Thymus (tissue), 11 donors: ENCODE results near the gene EYS. TPM values are rescaled to one million over a fixed set of nuclear protein-coding genes. Genes with fewer than 3 reads are reported as not detected.
"Not testable (repeated sequence)": the region's sequence is repeated elsewhere in the genome, so short reads cannot be mapped to it uniquely, and the experiment has no call there.

ENCODE experiments used
- DNase-seq, 9 donors: peaks; one replicate each; pipeline ENCODE4 v3.0.0-alpha.2; 2013; ENCODE audit warnings: low spot score in 9 of 9, low read depth in 6 of 9, missing footprints in 1 of 9
- H3K27ac ChIP-seq, 2 donors: one replicate each; pipeline ENCODE4 v1.5.1; 2013; ENCODE audit warnings: control low read depth in 1 of 2, low read depth in 1 of 2, low read length in 1 of 2, mild to moderate bottlenecking in 1 of 2, moderate library complexity in 1 of 2
- H3K27me3 ChIP-seq, 2 donors: one replicate each; pipeline ENCODE4 v1.5.1; 2013; ENCODE audit warnings: low read length in 1 of 2; ENCODE audit not compliant: control insufficient read depth in 2 of 2, insufficient read depth in 1 of 2
- H3K36me3 ChIP-seq, 2 donors: one replicate each; pipeline ENCODE4 v1.5.1; 2013; ENCODE audit warnings: low read length in 1 of 2, mild to moderate bottlenecking in 1 of 2, moderate library complexity in 1 of 2; ENCODE audit not compliant: control insufficient read depth in 2 of 2, insufficient read depth in 2 of 2
- H3K4me1 ChIP-seq, 2 donors: one replicate each; pipeline ENCODE4 v1.5.1; 2013; ENCODE audit warnings: low read length in 2 of 2; ENCODE audit not compliant: control insufficient read depth in 2 of 2, insufficient read depth in 2 of 2
- H3K4me3 ChIP-seq, 2 donors: one replicate each; pipeline ENCODE4 v1.5.1; 2013; ENCODE audit warnings: low read length in 2 of 2, control low read depth in 1 of 2, mild to moderate bottlenecking in 1 of 2
- H3K9me3 ChIP-seq, 2 donors: one replicate each; pipeline ENCODE4 v1.5.1; 2013; ENCODE audit warnings: low read length in 1 of 2, mild to moderate bottlenecking in 1 of 2; ENCODE audit not compliant: control insufficient read depth in 2 of 2, insufficient read depth in 1 of 2
- WGBS: extraction: QIAGEN DNeasy Blood & Tissue Kit; methylation state at CpG from one replicate; pipeline ENCODE4 v1.1.7; 2013; 5-methylcytosine and 5-hydroxymethylcytosine counted together
- polyA plus RNA-seq: library from polyadenylated mRNA; stranded (reverse); fragments of 200-250 nt; gene quantifications from one replicate; pipeline ENCODE4 v1.2.3, GENCODE V29; 2013
- total RNA-seq: library from RNA; stranded (reverse); fragments of 120-200 nt; gene quantifications from one replicate; pipeline ENCODE4 v1.2.4, GENCODE V29; 2013
- donor health status: healthy.

The EYS gene
- total and polyA plus RNA-seq, 2 donors = 0.05 to 0.28 TPM

DNA sequence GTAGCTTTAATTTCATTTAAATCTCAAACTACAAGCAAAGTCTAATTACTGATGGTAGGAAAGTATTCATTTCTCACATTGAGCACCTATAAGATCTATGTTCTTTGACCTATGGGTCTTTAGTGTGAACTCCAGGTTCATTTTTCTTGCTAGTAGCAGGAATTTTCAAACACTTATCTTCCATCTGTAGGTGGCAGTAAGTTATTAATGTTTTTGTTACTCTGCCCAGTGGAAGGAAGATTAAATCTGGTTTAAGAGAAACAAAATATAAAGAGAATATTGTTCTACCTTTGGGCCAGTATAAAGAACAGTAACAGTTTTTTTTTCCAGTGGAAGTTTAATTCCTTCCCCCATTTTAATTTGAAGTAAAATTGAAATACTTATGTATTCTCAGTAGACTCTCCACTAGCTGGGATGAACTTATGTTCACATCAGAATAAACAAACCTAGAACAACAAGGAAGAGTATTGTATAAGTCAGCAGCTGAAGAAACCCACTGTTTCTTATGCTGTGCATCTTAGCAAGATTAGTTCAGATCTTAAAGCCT lies 1743.2 kb downstream of the EYS start:
- H3K27ac ChIP-seq = no peak overlapping the region
- no peak overlapping the region for H3K4me3 ChIP-seq
- H3K27me3 ChIP-seq = no peaks in the 10 kb centered on the region
- no peaks in the 10 kb centered on the region for H3K9me3 ChIP-seq
- DNase-seq = no peak
- no peaks in the 10 kb centered on the region for H3K36me3 ChIP-seq
- no peaks in the 10 kb centered on the region for H3K4me1 ChIP-seq

DNA sequence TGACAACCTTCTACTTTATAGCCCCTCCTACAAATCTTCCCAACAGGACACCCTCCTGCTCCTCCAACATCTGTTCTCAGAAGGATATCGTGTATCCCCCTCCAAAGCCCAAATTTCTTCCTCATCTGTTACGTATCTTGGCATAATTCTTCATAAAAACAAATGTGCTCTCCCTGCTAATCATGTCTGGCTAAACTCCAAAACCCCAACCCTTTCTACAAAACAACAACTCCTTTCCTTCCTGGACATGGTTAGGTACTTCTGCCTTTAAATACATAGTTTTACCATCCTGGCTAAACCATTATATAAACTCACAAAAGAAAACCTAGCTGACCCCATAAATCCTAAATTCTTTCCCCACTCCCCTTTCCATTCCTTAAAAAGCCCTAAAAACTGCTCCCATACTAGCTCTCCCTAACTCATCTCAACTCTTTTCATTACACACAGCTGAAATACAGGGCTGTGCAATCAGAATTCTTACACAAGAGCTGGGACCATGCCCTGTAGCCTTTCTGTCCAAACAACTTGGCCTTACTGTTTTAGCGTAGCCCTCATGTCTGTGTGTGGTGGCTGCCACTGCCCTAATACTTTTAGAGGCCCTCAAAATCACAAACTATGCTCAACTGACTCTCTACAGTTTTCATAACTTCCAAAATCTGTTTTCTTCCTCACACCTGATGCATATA lies 1753.5 kb downstream of the EYS start:
- not testable (repeated sequence) for H3K4me3 ChIP-seq, DNase-seq, H3K27me3 ChIP-seq, H3K4me1 ChIP-seq, H3K36me3 ChIP-seq, H3K27ac ChIP-seq, H3K9me3 ChIP-seq
- WGBS = 74% methylated on average over 3 of the region's 3 CpGs

DNA sequence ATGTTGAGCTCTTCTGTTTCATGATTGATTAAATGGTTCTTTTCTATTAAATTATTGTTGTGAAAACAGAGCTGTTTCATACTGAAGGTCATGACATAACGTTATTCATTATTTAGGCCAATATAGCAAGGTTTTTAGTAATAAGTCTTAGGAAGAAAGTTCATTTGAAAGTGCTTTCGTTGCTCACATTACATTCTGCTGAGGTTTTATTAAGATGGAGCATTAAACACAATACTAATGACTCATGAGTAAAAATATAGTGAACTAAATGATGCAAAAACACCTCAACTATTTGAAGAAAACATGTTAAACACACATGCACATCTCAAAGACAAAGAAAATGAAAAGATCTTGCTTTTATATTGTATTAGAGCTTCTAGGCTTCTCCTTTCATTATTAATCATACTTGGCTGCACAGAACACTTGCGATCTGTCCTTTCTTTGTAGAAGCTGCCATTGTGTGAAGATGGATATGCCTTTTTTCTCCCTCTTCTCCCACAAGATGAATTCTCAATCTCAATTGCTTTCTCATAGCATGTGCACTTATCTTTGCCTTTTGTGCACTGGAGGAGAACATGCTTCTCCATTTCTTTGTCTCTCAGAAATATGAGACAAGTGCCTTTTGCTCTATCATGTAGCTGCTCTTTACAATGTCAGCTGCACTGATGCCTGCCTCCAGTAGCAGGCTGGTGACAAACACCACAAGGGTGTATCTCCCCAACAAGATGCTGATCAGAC lies 1759.1 kb downstream of the EYS start:
- DNase-seq = no peak
- H3K36me3 ChIP-seq = no peaks in the 10 kb centered on the region
- peaks cover 0 to 1% of the 10 kb centered on the region in 2 donors for H3K9me3 ChIP-seq
- no peaks in the 10 kb centered on the region for H3K4me1 ChIP-seq
- 85% methylated on average over 3 of the region's 3 CpGs for WGBS
- no peak overlapping the region for H3K4me3 ChIP-seq
- no peak overlapping the region for H3K27ac ChIP-seq
- no peaks in the 10 kb centered on the region for H3K27me3 ChIP-seq

DNA sequence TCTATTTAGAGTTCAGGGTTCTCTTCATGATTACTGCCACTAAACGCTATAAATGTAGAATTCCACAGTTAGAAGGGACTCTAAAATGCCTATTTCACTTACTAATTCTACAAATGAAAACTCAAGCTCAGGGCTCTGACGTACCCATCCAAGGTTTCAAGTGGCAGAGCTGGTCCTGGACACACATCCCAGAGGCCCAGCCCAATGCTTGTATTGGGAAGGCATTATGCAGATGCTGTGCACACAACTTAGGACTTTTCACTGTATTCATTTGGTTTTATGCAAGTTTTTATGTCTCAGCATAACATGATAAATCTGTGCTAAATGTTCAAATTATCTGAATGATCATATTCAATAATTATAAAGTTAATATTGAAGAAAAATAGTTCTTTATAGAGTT lies 1761.0 kb downstream of the EYS start:
- no peak for DNase-seq
- Histone ChIP-seq H3K4me1 (no peaks in the 10 kb centered on the region), H3K9me3 (no peaks in the 10 kb centered on the region), H3K27me3 (no peaks in the 10 kb centered on the region), H3K36me3 (no peaks in the 10 kb centered on the region), H3K4me3 (no peak overlapping the region), H3K27ac (no peak overlapping the region)
- WGBS = 93% methylated on average over 2 of the region's 2 CpGs

DNA sequence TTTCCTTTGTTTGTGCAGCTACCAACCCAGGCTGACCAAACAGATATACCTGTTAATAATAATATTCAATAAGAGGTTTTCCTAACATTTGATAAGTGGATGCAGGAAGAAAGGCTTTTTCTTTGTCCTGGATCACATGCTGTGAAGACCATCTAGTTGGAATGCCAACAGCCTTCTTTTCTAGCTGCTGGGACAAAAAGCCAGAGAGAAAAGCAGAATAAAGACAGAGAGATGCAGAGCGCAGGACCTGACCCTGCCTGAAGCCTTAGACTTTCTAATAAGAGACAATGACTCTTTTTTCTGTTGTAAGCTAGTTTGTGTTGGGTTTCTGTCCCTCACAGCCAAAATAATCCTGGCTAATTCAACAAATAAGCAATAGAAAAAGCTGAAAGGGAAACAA lies 1763.2 kb downstream of the EYS start:
- Histone ChIP-seq H3K4me3 (no peak overlapping the region), H3K4me1 (no peaks in the 10 kb centered on the region), H3K27ac (no peak overlapping the region), H3K36me3 (no peaks in the 10 kb centered on the region), H3K27me3 (no peaks in the 10 kb centered on the region), H3K9me3 (no peaks in the 10 kb centered on the region)
- no peak for DNase-seq
- 91% methylated on average over 1 of the region's 1 CpG for WGBS

DNA sequence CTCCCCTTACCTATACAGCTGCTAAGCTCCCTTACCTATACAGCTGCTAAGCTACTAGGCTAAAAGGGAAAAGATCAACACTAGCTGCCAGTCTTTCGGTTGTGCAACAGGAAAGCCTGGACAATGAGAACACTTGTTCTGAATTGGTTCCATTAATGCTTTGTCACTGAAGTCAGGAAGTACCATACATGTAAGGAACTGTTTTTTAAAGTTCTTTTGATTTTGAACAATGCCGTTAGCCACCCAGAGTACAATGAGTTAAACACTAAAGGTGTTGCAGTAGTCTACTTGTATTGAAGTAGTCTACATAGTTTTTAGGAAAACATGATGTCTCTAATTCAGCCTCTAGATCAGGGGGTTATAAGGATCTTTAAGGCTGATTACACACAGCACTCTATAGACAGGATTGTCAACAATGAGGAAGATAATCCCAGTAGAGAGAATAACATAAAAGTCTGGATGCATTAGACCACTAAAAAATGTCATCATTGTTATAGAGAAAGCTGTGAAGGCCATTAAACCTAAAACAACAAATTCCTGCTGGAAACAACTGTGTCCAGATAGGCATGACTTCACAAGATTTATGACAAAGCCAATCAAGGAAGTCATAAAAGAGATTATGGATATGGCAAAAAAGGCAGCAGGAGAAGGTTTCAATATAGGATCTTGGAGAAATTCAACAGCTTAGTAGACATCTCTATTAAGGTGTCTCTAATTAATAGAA lies 1765.1 kb downstream of the EYS start:
- Histone ChIP-seq H3K27me3 (no peaks in the 10 kb centered on the region), H3K27ac (no peak overlapping the region), H3K4me1 (no peaks in the 10 kb centered on the region), H3K4me3 (no peak overlapping the region), H3K36me3 (no peaks in the 10 kb centered on the region), H3K9me3 (no peaks in the 10 kb centered on the region)
- no peak for DNase-seq
- 39% methylated on average over 2 of the region's 2 CpGs for WGBS

DNA sequence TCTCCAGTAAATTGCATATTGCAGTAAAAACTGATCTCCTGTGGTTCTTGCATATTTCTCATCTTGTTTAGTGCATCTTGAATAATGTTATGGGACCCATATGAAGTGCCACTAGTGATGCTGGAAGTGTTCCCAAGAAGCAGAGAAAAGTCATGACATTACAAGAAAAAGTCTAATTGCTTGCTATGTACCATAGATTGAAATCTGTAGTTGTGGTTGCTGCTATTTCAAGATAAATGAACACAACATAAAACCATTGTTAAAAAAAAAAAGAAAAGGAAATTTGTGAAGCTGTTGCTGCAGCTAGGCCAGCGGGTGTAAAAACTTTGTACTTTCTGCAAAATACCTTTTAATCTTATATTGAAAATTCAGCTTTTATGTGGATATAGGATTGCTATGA lies 1767.0 kb downstream of the EYS start:
- H3K9me3 ChIP-seq = no peaks in the 10 kb centered on the region
- no peaks in the 10 kb centered on the region for H3K36me3 ChIP-seq
- no peak overlapping the region for H3K4me3 ChIP-seq
- no peaks in the 10 kb centered on the region for H3K4me1 ChIP-seq
- no peaks in the 10 kb centered on the region for H3K27me3 ChIP-seq
- no peak for DNase-seq
- 76% methylated on average over 1 of the region's 1 CpG for WGBS
- H3K27ac ChIP-seq = no peak overlapping the region

DNA sequence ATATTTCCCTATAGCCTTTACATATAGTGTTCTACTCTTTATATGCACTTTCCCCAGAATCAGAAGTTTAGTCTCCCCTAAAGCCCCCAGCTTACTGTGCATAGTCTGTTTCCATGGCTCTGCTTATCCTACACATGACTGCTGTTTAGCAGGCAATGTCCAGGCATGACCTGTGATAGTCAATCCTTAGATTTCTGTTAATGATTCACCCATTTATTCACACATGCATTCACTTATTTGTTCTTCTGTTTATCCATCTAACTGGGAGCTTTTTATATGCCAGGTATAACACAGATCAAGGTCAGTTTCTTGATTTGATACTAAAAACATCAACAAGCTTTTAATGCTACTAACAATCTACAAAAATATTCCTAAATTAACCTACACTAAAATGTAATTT lies 1770.6 kb downstream of the EYS start:
- Histone ChIP-seq H3K27me3 (no peaks in the 10 kb centered on the region), H3K36me3 (no peaks in the 10 kb centered on the region), H3K4me1 (no peaks in the 10 kb centered on the region), H3K27ac (no peak overlapping the region), H3K9me3 (no peaks in the 10 kb centered on the region), H3K4me3 (no peak overlapping the region)
- no peak for DNase-seq

DNA sequence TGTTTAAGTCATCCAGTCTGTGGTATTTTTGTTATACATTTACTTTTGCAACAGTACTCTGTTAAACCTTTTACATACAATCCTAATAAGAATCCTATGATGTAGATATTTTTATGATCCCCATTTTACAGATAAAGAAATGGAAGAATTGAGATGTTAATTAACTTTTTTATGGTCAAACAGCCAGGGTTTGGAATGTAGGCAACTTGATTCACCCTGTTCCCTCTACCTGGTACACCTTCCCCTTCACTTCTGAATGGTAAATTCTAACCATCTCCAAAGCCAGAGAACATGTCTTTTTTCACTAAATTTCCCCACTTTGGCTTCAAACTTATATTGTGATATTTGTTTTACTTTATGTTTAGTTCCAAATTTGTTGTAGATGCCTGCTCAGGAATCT lies 1771.3 kb downstream of the EYS start:
- Histone ChIP-seq H3K27me3 (no peaks in the 10 kb centered on the region), H3K4me1 (no peaks in the 10 kb centered on the region), H3K9me3 (no peaks in the 10 kb centered on the region), H3K27ac (no peak overlapping the region), H3K4me3 (no peak overlapping the region), H3K36me3 (no peaks in the 10 kb centered on the region)
- DNase-seq = no peak
